K562 (cell line): ENCODE results near the gene RGL4. TPM values are rescaled to one million over a fixed set of nuclear protein-coding genes. Genes with fewer than 3 reads are reported as not detected.

Experiments used
- ATAC-seq: fragments of 200-7000 bp; cut with Tn5 transposase; 3 replicates; pipeline ENCODE4 v1.9.1; 2020; ENCODE audit warnings: moderate library complexity
- BruUV-seq: library from RNA; stranded (reverse); fragments of 400-500 nt; replicated peaks from 2 replicates; lab custom pipeline; 2021; lab: Mats Ljungman, UMichigan
- CTCF ChIA-PET: fragments of 300-600 bp; formaldehyde crosslinking; extraction: SDS; loops from one replicate; lab custom pipeline; 2021; ENCODE audit warnings: low intra/inter-chr PET ratio; lab: Yijun Ruan, JAX
- POLR2A ChIA-PET: fragments of 300-600, 350-650 bp; sonication (Branson Sonifier 250); formaldehyde crosslinking; extraction: SDS; loops from one replicate; lab custom pipeline; 2021; ENCODE audit warnings: antibody characterized with exemption, inconsistent platforms; lab: Yijun Ruan, JAX
- DNase-seq, 4 experiments: peaks; one replicate each; pipeline versions ENCODE4 v3.0.0 to v3.0.0-alpha.2; 2011 to 2018; ENCODE audit warnings: low spot score in 3 of 4, mixed read lengths in 3 of 4; ENCODE audit errors: extremely low read depth in 1 of 4
- FAIRE-seq: peaks from 2 replicates; lab custom pipeline; 2011; peaks lifted over from hg19 to GRCh38; lab: Jason Lieb, UNC
- H2AFZ ChIP-seq: 2 replicates; pipeline ENCODE4 v1.6.0; 2011; ENCODE audit warnings: low read depth, low read length, control low read depth, inconsistent platforms
- H3K27ac ChIP-seq: fragments of 200-600 bp; 3 replicates; pipeline ENCODE4 v1.8.0; 2011; ENCODE audit warnings: low read depth, mild to moderate bottlenecking, control low read depth, inconsistent platforms, low read length, moderate library complexity, mixed read lengths; ENCODE audit errors: extremely low read depth
- H3K27me3 ChIP-seq, 2 experiments: fragments of 300-600 bp in 1 of 2; 2 replicates in 1 of 2; 3 replicates in 1 of 2; pipeline versions ENCODE4 v1.6.0 to v1.8.0; 2011; ENCODE audit warnings: inconsistent platforms in 2 of 2, low read length in 2 of 2, mild to moderate bottlenecking in 1 of 2, mixed read lengths in 1 of 2, moderate library complexity in 1 of 2; ENCODE audit not compliant: control insufficient read depth in 2 of 2, insufficient read depth in 2 of 2
- H3K36me3 ChIP-seq: fragments of 300-600 bp; 3 replicates; pipeline ENCODE4 v1.8.0; 2011; ENCODE audit warnings: mild to moderate bottlenecking, low read length, inconsistent platforms; ENCODE audit not compliant: control insufficient read depth, insufficient read depth
- H3K4me1 ChIP-seq, 2 experiments: fragments of 200-600 bp in 1 of 2; replicated peaks in 1 of 2; 2 replicates in 1 of 2; 3 replicates in 1 of 2; pipeline versions ENCODE4 v1.5.1 to v1.8.0; 2011; ENCODE audit warnings: inconsistent platforms in 2 of 2, low read length in 2 of 2, mild to moderate bottlenecking in 1 of 2, mixed read lengths in 1 of 2, moderate library complexity in 1 of 2; ENCODE audit not compliant: control insufficient read depth in 2 of 2, insufficient read depth in 2 of 2
- H3K4me2 ChIP-seq: 2 replicates; pipeline ENCODE4 v1.6.1; 2011; ENCODE audit warnings: low read length, control low read depth, inconsistent platforms, mixed read lengths; ENCODE audit not compliant: insufficient read depth
- H3K4me3 ChIP-seq: fragments of 200-600 bp; sonication (generic), shearing (Covaris generic); 2 replicates; pipeline ENCODE4 v1.5.1; 2016; ENCODE audit warnings: control low read depth, inconsistent platforms
- H3K79me2 ChIP-seq: fragments of 200-600 bp; 3 replicates; pipeline ENCODE4 v1.8.0; 2011; ENCODE audit warnings: low read length, inconsistent platforms; ENCODE audit not compliant: control insufficient read depth, insufficient read depth
- H3K9ac ChIP-seq, 2 experiments: 2 replicates each; pipeline versions ENCODE4 v1.6.0 to v1.6.1; 2011; ENCODE audit warnings: low read depth in 2 of 2, low read length in 2 of 2, control low read depth in 1 of 2, inconsistent platforms in 1 of 2, mild to moderate bottlenecking in 1 of 2, mixed read lengths in 1 of 2; ENCODE audit not compliant: insufficient read depth in 1 of 2
- H3K9me1 ChIP-seq: one replicate; pipeline ENCODE4 v1.6.0; 2011; ENCODE audit warnings: inconsistent platforms, mild to moderate bottlenecking, low read length, moderate library complexity; ENCODE audit not compliant: control insufficient read depth, insufficient read depth
- H3K9me3 ChIP-seq: replicated peaks from 2 replicates; pipeline ENCODE4 v1.5.1; 2011; ENCODE audit warnings: low read depth, low read length, inconsistent platforms; ENCODE audit not compliant: control insufficient read depth, insufficient read depth
- H4K20me1 ChIP-seq: replicated peaks from 2 replicates; pipeline ENCODE4 v1.6.1; 2011; ENCODE audit warnings: low read length, inconsistent platforms, mixed read lengths; ENCODE audit not compliant: control insufficient read depth, insufficient read depth
- CHD1 ChIP-seq: fragments of 200-600 bp; sonication (generic); IDR thresholded peaks from one replicate; pipeline ENCODE4 v1.6.1; 2012; ENCODE audit warnings: mild to moderate bottlenecking, moderate library complexity, low read length, inconsistent platforms
- CTCF ChIP-seq, 3 experiments: IDR thresholded peaks in 2 of 3; conservative IDR thresholded peaks in 1 of 3; 2 replicates each; pipeline ENCODE4 v1.5.1; 2011 to 2012; ENCODE audit warnings: low read length in 3 of 3, mild to moderate bottlenecking in 3 of 3, control low read depth in 2 of 3, improper control_type of control experiment in 1 of 3, inconsistent platforms in 1 of 3, low read depth in 1 of 3, mixed read lengths in 1 of 3, moderate library complexity in 1 of 3; ENCODE audit not compliant: insufficient read depth in 2 of 3
- ERF ChIP-seq: fragments of 450-650 bp; formaldehyde crosslinking; IDR thresholded peaks from 2 replicates; pipeline ENCODE4 v1.4.0; 2020; ENCODE audit warnings: mild to moderate bottlenecking, mixed read lengths
- GTF2E2 ChIP-seq: fragments of 200-800 bp; sonication (Bioruptor generic); IDR thresholded peaks from 2 replicates; pipeline ENCODE4 v1.6.1; 2016; ENCODE audit warnings: missing genetic modification characterization, missing compliant biosample characterization
- PKNOX1 ChIP-seq: fragments of 450-650 bp; IDR thresholded peaks from 2 replicates; pipeline ENCODE4 v1.6.1; 2016
- PTRF ChIP-seq: fragments of 450-650 bp; IDR thresholded peaks from 2 replicates; pipeline ENCODE4 v1.6.1; 2016; ENCODE audit warnings: mild to moderate bottlenecking, missing genetic modification characterization, missing compliant biosample characterization
- TCF3 ChIP-seq: sonication (generic); formaldehyde crosslinking; IDR thresholded peaks from 2 replicates; pipeline ENCODE4 v1.4.0; 2020; ENCODE audit warnings: mild to moderate bottlenecking, missing genetic modification reagents
- ZBTB33 ChIP-seq: sonication (generic); formaldehyde crosslinking; IDR thresholded peaks from 2 replicates; pipeline ENCODE4 v1.8.1; 2023; ENCODE audit warnings: mild to moderate bottlenecking, missing genetic modification reagents
- ZBTB49 ChIP-seq: sonication (generic); formaldehyde crosslinking; IDR thresholded peaks from 2 replicates; pipeline ENCODE4 v1.8.0; 2022; ENCODE audit warnings: missing genetic modification reagents, mild to moderate bottlenecking, borderline replicate concordance
- ZNF740 ChIP-seq, 3 experiments: fragments of 200-800 bp in 1 of 3; sonication (Bioruptor generic) in 1 of 3; sonication (generic) in 1 of 3; formaldehyde crosslinking in 1 of 3; IDR thresholded peaks; 2 replicates each; pipeline versions ENCODE4 v1.6.1 to v1.8.0; 2016 to 2022; ENCODE audit warnings: mild to moderate bottlenecking in 2 of 3, missing compliant biosample characterization in 2 of 3, missing genetic modification characterization in 2 of 3, missing genetic modification reagents in 1 of 3
- WGBS: fragments of 100-300 bp; shearing (Covaris generic); methylation state at CpG from one replicate; pipeline ENCODE4 v1.1.6; 2016; ENCODE audit warnings: low coverage, mixed read lengths; ENCODE audit not compliant: insufficient coverage; ENCODE audit errors: missing lambda C conversion rate; 5-methylcytosine and 5-hydroxymethylcytosine counted together
- in situ Hi-C: fragments of 300-500 bp; cut with MboI; formaldehyde crosslinking; loops from 4 replicates; pipeline ENCODE4 v1.15.0; 2018; ENCODE audit warnings: inconsistent platforms, mixed read lengths
- intact Hi-C: fragments of 100-400 bp; cut with micrococcal nuclease; formaldehyde crosslinking; loops from 2 replicates; pipeline ENCODE4 v1.14.2; 2022
- polyA plus RNA-seq, 8 experiments: library from polyadenylated mRNA; depleted of rRNA in 4 of 8; stranded (reverse) in 5 of 8; unstranded in 3 of 8; fragments of >200 nt; fragmentation: Nextera tagmentation in 2 of 8; fragmentation: Illumina TruSeq in 1 of 8; extraction: Ambion mirVana in 2 of 8; extraction: Trizol in 1 of 8; gene quantifications; 2 replicates each; pipeline versions ENCODE4 v1.2.1 to v1.2.3, GENCODE V29; 2011 to 2014; ENCODE audit warnings: inconsistent platforms in 1 of 8, missing spikeins in 1 of 8
- total RNA-seq, 7 experiments: library from RNA; depleted of rRNA in 6 of 7; stranded (reverse); fragments of >200 nt in 6 of 7; fragmentation: Illumina TruSeq in 2 of 7; extraction: Trizol in 2 of 7; gene quantifications; 2 replicates each; pipeline versions ENCODE4 v1.2.1 to v1.2.3, GENCODE V29; 2011 to 2021; ENCODE audit warnings: low replicate concordance in 1 of 7

The RGL4 gene
- total and polyA plus RNA-seq, 9 of the 15 experiments (the other 6 are each of a cell fraction or from before 2014, with no cell fraction given) = not detected

GRCh38 chr22:23714596-23715578 lies 24.1 kb downstream of the RGL4 start:
- 66% methylated on average over 11 of the region's 23 CpGs for WGBS
- no peaks in the 10 kb centered on the region for H3K9me1 ChIP-seq
- no peaks in the 10 kb centered on the region for H4K20me1 ChIP-seq
- H3K27ac ChIP-seq = no peak overlapping the region
- BruUV-seq = no TSS peak
- in situ Hi-C loops = no loop called here
- H3K4me2 ChIP-seq = no peak overlapping the region
- no peaks in the 10 kb centered on the region for H3K27me3 ChIP-seq
- CTCF ChIA-PET = no interaction called here
- no peak overlapping the region for H2AFZ ChIP-seq
- peaks cover 44% of the 10 kb centered on the region; the same call in 1 of the 3 replicates for H3K36me3 ChIP-seq
- H3K4me3 ChIP-seq = no peak overlapping the region
- peaks cover 19% of the 10 kb centered on the region for H3K79me2 ChIP-seq
- ATAC-seq = peak; percentile 16; the same call in 1 of the 3 replicates
- POLR2A ChIA-PET = interaction anchor here (0.6 kb wide), 1 partner anchor 48 kb away, joined by 3 read pairs; the partner anchor contains the start of gene C22orf15
- peak; percentile 17 to 47 (median 33) for DNase-seq
- peak; percentile 70 for FAIRE-seq
- intact Hi-C loops = no loop called here
- no peaks in the 10 kb centered on the region for H3K9me3 ChIP-seq
- H3K9ac ChIP-seq = peak overlapping the region in 1 of 2 experiments; percentile 52; a peak in 1 of 4 replicates
- H3K4me1 ChIP-seq = peaks cover 6 to 25% of the 10 kb centered on the region in 2 experiments; a peak in 4 of 5 replicates
- TF ChIP-seq GTF2E2 (tag) (no peak), TCF3 (CRISPR knock-in tag) (peak; percentile 41; the same call in 1 of the 2 replicates), PKNOX1 (no peak), ZNF740 (CRISPR knock-in tag; IDR thresholded peaks at IDR 0.05) (0 out of 2 replicates have a peak, but pooled peaks have one; percentile 21), ZNF740 (tag; IDR thresholded peaks at IDR 0.05) (no peak), ZBTB49 (CRISPR knock-in tag) (no peak), CTCF (IDR thresholded peaks at IDR 0.05 in 2 of 3, conservative IDR thresholded peaks at IDR 0.05 in 1 of 3; ENCODE audit: insufficient read depth in 2 of 3, low read depth in 1 of 3, low read length in 3 of 3) (no peak), PTRF (tag) (no peak), ERF (CRISPR knock-in tag) (no peak), CHD1 (no peak), ZBTB33 (CRISPR knock-in tag) (peak; percentile 25; the same call in 1 of the 2 replicates)
